Hematopoietic multipotent progenitor cell treated with erythropoietin and hydrocortisone succinate and interleukin-3 and kit ligand, for 6 days (in vitro differentiated cells): ENCODE measurements around the gene SH3GL1.

Experiments used
- DNase-seq: peaks from one replicate; pipeline ENCODE4 v3.0.0-alpha.2; 2015

Gene SH3GL1

DNA sequence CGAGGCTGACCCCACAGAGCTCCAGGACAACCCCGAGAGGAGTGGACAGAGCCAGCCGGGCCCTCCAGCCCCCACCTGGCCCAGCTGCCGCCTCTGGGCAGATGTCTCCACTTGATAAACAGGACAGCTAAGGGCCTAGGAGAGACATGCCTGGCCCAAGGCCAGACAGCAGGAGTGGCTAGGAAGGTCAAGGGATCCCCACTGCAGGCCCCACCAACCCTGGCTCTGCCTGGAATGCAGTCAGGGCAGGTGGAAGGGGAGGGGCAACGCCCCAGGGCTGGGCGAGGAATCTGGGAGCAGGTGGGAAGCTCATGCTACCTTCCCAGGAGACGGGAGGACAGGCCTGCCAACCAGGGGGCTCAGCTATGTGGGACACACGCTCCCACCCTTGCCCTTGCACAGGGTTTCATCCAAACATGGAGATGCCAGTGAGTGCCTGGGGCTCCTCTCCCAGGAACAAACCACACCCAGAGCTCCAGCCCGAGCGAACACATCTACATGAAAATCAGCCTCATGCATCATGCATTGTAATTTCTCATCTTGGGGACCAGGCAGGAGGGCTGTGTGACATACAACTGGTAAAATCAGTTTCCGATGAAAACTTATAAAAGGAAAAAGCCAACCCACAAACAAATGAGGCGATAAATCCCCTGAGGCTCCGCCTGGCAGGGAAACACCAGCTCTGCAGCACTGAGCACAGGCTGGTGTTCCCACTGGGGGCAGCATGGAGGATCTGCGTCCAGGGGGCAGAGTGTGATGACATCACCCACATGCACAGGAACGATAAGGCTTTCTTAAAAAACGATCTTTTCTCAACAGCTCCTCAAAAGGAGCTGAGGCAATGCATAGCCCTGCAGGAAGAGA is 25.0 kb downstream of the SH3GL1 start:
- peak; percentile 98 for DNase-seq

DNA sequence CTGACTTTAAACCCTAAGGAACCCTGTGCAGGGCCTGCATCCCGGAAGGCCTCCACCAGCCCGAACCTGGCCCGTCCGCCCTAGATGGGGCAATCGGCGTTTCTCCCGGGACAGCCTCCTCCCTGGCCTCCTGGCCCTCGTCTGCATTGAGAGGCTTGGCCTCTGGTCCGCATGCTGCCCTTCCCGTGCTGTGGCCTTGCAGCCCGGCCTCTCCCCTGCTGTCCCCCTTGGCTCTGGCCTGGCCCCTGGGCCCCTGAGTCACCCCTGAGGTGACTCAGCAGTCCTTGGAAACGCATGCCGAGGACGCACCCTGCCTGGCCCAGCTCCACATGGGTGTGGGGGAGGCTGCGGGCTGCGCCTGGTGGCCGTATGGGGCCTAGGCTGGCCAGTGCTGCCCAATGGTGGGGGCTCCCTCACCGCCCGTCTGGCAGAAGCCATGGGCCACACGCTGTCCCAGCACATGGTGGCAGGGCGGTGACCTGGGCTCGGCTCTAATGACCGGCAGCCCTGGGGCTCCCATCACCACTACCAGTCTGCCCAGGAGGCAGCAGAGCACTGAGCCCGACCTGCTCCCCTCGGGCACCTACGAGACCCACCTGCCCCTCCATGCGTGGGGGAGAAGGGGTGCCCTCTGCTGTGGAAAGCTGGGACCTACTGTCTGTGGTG is 25.7 kb downstream of the SH3GL1 start:
- peak; percentile 90 for DNase-seq

DNA sequence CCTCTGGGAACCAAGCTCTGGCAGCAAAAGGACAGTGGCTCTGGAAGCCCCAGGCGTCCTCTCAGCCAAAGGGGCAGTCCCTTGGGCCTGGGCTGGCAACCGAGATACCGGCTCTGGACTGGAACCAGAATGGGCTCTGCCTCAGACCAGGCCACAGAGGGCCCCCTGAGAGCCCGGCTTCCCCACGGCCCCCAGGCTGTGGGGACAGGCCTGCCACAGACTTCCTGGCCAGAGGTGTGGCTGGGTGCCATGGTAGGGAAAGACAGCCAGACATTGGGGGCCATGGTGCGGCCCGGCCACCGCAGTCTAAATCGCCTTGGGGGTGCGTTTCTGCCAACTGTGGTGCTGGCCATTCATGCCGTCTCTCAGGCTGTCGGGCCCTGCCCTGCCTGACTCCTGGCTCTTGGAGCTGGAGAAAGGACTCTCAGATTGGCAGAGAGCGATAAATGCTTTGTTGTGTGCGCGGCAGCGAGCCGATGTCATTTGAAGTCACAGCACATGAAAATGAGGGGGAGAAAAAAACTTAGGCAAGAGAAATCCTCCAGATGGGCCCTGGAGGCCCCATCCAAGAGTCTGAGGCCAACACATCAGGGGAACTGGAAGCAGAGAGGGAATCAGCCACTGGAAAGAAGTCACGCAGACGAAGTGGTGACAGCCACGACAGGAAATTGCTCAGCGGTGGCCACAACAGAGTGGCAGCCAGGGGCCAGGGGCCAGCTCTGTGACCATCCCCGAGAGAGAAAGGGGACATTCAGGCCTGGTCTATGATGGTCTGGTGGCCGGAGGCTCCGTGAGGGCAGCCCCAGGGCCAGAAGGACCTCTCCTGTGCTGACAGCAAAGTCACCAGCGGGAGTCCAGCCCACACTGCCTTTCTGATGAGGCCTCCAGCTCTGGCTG is 26.5 kb downstream of the SH3GL1 start:
- DNase-seq: peak; percentile 36

DNA sequence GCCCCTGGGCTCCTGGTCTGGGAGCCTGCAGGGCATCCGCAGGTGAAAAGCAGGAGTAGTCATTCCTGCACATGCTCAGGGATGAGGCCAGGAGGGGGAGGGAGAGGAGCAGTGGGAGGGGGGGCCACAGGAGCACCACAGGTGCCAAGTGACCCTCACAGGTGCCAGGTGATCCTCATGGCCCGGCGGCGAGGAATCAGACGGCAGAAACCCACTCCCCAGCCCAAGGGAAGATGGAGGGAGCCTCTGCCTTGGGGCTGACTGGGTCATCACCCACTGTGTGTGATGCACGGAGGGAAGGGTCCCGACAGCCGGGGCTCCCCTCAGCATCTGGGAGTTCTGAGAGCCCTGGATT is 27.4 kb downstream of the SH3GL1 start:
- DNase-seq: no peak

- peak; percentile 74 for DNase-seq
Observed at GRCh38 chr19:4372165-4373012, 28.0 kb downstream of the SH3GL1 start.

DNA sequence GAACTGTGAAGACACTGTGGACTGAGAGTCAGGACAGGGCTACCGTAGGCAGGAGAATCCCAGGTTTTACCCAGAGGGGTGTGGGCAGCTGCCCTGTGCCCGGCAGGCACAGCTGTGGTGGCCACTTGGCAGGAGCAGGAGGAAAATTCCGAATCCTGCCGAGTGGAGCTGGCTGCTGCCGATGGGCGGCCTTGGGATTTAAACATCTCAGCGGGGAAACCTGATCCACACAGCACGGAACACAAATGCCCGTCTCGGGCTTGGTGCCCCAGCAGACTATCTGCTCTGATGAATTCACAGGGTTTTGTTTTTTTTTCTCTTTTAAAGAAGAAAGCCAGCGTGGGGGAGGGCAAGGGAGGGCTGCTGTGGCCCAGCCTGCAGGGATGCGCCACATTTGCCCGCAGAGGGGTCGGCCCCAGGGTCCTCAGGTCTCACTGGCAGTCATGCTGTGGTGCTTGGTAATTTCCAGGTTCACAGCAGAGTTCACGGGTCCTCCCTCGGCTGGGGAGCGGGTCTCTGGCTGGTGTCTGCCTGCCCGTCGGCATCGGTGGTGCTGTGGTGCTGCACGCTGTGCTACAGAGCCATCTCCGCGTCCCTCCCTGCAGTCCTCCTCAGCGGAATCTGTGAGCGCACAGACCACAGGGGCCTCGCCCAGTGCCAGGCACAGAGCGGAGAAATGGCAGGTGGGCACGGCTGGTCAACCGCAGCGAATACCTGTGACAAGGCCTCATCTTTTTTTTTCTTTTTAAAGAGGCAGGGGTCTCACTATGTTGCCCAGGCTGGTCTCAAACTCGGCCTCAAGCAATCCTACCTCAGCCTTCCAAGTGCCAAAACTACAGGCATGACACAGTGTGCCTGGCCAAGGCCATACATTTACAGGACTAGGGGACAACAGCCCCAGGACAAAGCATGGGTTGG is 28.8 kb downstream of the SH3GL1 start:
- no peak for DNase-seq

DNA sequence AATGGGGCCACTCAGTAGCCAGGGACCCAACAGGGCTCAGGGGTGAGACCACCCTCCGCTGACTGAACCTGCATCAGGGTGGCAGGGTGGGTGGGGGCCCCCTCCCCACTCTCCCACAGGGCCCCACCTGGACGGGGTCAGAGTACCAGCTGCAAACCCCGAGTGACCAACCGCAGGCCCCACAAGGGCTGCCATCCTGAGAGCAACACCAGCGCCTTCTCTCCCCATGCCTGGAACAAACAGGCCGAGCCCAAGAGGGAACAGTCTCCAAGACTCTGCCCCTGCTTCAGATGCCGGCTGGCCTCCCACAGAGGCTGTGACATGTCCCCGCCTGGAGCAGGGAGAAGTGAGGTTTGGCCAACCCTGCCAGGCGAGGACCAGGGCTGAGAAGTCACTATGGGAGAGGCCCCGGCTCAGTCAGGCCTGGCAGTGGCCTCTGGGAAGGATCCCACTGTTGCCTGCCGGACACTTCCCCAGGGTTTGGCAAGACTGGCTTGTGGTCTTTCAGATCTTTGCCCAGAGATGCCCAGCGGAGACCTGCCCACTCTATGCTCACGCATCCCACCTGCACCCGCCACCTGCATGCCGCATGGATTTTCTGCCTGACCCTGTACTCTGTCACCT is 29.8 kb downstream of the SH3GL1 start:
- no peak for DNase-seq

GRCh38 chr19:4369888-4370260 is 30.5 kb downstream of the SH3GL1 start:
- DNase-seq: peak; percentile 85

- peak; percentile 78 for DNase-seq
Observed at GRCh38 chr19:4369109-4369887, 31.0 kb downstream of the SH3GL1 start.

DNA sequence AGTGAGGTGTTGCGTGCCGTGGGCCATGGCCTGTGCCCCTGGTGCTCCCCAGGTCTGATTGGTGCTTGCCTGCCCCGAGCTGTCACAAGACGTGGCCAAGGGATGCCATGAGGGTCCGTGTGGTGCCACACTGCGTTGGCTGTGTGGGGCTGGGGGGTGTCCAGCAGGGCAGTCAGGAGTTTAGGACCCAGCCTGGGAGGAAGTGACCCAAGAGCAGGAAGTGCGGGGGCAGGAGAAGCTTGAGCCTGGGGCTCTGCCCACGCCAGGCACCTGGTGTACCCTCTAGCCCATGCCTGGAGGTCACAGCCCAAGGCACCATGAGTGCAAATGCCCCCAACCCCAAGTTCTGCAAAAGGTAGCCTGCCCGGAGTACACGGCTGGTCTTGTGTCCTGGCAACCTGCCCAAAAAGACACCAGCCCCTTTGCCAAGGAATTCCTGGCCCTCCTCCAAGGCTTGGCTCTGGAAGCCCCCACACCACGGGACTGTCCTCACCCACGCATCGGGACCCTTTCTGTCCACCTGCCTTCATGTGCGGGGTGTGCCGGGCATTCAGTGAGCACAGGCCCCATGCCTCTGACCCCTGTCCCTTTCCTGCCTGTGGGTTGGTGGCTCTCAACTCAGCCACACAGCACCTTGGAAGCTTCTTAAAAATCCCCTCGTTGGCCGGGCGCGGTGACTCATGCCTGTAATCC is 32.1 kb downstream of the SH3GL1 start:
- DNase-seq: no peak

- DNase-seq: peak; percentile 36
Observed at GRCh38 chr19:4367781-4368127, 32.6 kb downstream of the SH3GL1 start.

DNA sequence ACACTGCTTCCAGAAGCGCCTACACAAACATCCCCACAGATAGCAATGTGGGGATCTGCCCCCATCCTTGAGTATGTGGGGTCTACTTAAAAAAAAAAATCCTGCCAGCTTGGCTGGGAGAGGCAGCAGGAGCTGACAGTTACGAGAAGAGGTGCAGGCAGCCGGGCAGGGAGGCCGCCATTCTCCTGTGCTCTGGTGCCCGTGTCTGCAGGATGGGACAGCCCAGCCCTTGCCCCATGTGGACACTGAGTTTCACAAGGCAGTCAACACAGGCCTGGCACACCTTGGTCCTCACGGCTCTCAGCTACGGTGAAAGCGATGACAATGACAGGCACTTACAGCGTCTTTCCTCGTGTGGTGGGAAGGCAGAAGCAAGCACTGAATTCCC is 33.0 kb downstream of the SH3GL1 start:
- no peak for DNase-seq

DNA sequence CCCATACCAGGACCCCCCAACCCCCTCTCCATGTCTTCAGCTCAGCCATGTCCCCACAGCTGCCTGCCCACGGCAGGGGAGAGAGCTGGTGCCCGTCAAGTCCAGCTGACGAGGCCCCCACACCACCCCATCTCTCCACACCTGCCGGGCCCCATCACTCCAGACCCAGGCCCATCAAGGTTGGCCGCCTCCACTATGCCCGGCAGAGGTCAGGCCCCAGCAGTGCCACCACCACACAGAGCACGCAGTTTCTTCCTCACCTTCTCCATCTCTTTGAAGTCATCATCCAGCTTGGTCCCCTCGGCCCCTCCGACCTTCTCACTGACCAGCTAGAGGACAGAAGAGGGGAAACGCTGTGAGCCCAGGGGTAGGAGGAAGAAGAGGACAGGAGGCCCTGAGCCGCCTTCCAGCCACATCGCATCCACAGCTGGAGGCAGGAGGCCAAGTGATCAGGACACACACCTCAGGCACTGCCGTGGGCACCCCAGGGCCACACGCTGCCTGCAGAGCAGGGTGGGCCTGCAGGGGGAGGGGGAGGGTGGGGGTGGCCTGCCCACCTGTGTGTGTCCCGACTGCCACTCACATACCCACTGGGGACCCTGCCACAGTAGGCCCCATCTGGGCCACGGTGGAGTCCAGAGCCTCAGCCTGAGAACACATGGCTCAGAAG is 33.5 kb downstream of the SH3GL1 start:
- no peak for DNase-seq

DNA sequence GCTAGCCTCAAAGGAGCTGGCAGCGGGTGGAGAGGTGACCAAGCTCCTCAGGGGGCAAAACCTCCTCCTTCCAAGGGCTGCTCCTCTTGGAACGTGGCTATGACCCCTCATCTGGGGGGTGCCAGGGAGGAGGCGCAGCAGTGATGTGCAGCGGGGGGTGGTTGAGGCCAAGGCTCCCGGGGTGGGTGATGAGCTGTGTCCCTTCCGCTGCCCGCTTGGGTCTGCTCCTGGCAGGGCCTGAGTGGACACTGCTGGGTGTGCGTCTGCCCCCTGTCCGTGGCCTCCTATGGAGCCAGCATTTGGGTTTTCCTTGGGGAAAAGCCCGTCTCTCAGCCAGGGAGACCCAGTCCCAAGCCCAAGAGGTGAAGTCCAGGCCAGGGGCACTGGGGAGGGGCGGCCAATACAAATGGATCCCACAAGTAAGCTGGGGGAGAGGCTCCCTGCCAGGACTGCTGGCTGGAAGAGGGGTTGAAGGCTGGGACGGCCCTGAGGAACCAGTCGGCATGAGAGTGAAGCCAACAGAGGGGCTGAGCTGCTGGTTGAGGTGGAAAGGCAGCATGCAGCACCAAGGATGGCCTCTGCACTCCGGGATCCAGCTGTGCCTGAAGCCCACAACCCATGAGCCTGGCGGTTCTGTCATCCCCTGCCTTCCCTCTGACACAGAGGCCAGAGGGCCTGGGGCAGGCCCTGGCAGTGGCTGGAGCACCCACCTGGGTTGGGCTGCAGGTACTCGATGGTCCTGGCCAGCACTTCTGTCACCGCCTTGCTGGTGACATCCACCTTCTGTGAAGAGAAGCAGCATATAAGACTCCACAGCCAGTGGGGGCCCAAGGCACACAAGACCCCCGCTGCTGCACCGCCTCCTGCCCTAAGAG is 34.3 kb downstream of the SH3GL1 start:
- no peak for DNase-seq

- DNase-seq: peak; percentile 36
Observed at GRCh38 chr19:4365341-4365740, 35.0 kb downstream of the SH3GL1 start.

DNA sequence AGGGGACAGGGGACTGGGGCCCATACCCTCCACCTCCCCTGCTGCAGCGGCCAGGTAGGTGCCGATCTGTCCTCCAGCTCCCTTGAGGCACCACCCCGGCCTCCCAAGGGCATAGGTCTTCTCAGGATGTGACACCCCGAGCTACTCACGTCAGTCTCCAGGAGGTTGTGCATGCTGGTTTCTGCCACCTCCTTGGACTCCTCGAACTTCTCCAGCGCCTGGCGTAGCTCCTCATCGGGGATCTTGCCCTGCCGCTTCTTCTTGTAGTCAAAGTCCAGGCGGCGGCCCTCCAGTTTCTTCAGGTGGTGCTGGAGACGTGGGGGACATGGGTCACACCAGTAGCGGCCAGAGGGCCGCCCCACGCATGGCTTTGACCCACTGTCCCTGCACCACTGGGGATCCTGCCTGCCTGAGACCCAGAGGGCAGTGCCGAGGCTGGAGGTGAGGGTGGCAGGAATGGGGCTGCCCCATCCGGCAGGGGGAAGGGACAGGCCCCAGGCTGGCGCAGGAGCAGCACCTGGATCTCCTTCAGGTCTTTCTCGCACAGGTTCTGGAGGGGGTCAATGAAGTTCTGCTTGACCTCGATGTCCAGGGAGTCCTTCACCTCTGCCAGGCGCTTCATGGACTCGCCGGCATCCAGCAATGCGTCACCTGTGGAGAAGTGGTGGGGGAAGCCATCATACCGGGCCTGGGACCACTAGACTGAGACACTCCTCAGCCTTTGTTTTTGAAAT is 36.6 kb downstream of the SH3GL1 start:
- DNase-seq: no peak
